Muscle of back (tissue), 13 donors: ENCODE results near the gene RIOK1. TPM values are rescaled to one million over a fixed set of nuclear protein-coding genes. Genes with fewer than 3 reads are reported as not detected.
"Not testable (repeated sequence)": the region's sequence is repeated elsewhere in the genome, so short reads cannot be mapped to it uniquely, and the experiment has no call there.

Experiments
- DNase-seq, 3 donors: peaks; one replicate each; pipeline versions ENCODE4 v3.0.0 to v3.0.0-alpha.2; 2013
- long read RNA-seq, 9 donors: transcript quantifications; one replicate each; lab custom pipeline, GENCODE V29; 2026
- polyA plus RNA-seq, 10 donors: library from polyadenylated mRNA; unstranded; fragments of 120-200 nt; gene quantifications; one replicate each; pipeline ENCODE4 v1.2.1, GENCODE V29; 2013; ENCODE audit not compliant: insufficient read length in 10 of 10

Gene RIOK1
- 10 to 100 TPM; 21.2 to 28.7 (median 25.8) TPM for polyA plus RNA-seq
- long read RNA-seq, donor 1, transcript RIOK1-202 (17 exons, 2,810 nt): major isoform, 6 of 11 reads
- long read RNA-seq, donor 1, partial matches to known transcripts: 5 of 11 reads
- long read RNA-seq, donor 1, other reads (novel, unspliced or antisense): 0 of 11 reads
- long read RNA-seq, donor 2, partial matches to known transcripts: 0 of 1 reads
- long read RNA-seq, donor 2, other reads (novel, unspliced or antisense): 0 of 1 reads
- long read RNA-seq, donor 3: 0 reads
- long read RNA-seq, donor 4, transcript RIOK1-202 (17 exons, 2,810 nt): major isoform, 7 of 7 reads
- long read RNA-seq, donor 4, partial matches to known transcripts: 0 of 7 reads
- long read RNA-seq, donor 4, other reads (novel, unspliced or antisense): 0 of 7 reads
- long read RNA-seq, donor 5, partial matches to known transcripts: 18 of 21 reads
- long read RNA-seq, donor 5, other reads (novel, unspliced or antisense): 0 of 21 reads
- long read RNA-seq, donor 6, transcript RIOK1-202 (17 exons, 2,810 nt): major isoform, 10 of 10 reads
- long read RNA-seq, donor 6, partial matches to known transcripts: 0 of 10 reads
- long read RNA-seq, donor 6, other reads (novel, unspliced or antisense): 0 of 10 reads
- long read RNA-seq, donor 7, partial matches to known transcripts: 0 of 3 reads
- long read RNA-seq, donor 7, other reads (novel, unspliced or antisense): 0 of 3 reads
- long read RNA-seq, donor 8, partial matches to known transcripts: 6 of 10 reads
- long read RNA-seq, donor 8, other reads (novel, unspliced or antisense): 0 of 10 reads
- long read RNA-seq, donor 9, partial matches to known transcripts: 0 of 1 reads
- long read RNA-seq, donor 9, other reads (novel, unspliced or antisense): 0 of 1 reads

- DNase-seq: peak; percentile 93 to 98 (median 96)
Measured at GRCh38 chr6:7389451-7390225, at the start of gene RIOK1, which contains the start of gene CAGE1. Gene RIOK1, plus strand, starts transcription at chr6:7389808. Its CDS starts 195 bp downstream, at chr6:7390003. Gene CAGE1, minus strand, starts transcription at chr6:7389742. Its CDS starts 2,569 bp downstream, at chr6:7387173.

GRCh38 chr6:7341271-7341670 is 48.3 kb upstream of the RIOK1 start:
- no peak for DNase-seq

GRCh38 chr6:7341989-7342742 is 47.4 kb upstream of the RIOK1 start:
- no peak for DNase-seq

GRCh38 chr6:7343546-7344475 is 45.8 kb upstream of the RIOK1 start:
- DNase-seq: no peak

GRCh38 chr6:7344773-7345450 is 44.7 kb upstream of the RIOK1 start:
- DNase-seq: not testable (repeated sequence)

GRCh38 chr6:7347551-7347997 is 42.0 kb upstream of the RIOK1 start:
- DNase-seq: not testable (repeated sequence)

DNA sequence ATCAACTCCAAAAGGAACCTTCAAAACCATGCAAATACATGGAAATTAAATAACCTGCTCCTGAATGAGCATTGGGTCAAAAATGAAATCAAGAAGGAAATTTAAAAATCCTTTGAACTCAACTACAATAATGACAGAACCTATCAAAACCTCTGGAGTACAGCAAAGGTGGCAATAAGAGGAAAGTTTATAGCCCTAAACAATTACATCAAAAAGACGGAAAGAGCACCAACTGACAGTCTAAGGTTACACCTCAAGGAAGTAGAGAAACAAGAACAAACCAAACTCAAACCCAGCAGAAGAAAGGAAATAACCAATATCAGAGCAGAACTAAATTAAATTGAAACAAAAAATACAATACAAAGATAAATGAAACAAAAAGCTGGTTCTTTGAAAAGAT is 39.0 kb upstream of the RIOK1 start:
- not testable (repeated sequence) for DNase-seq

DNA sequence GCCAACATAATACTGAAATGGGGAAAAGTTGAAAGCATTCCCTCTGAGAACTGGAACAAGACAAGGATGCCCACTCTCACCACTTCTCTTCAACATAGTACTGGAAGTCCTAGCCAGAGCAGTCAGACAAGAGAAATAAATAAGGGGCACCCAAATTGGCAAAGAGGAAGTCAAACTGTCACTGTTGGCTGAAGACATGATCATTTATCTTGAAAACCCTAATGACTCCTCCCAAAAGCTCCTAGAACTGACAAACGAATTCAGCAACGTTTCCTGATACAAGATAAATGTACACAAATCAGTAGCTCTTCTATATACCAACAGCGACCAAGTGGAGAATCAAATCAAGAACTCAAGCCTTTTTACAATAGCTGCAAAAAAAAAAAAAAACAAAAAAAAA is 37.7 kb upstream of the RIOK1 start:
- DNase-seq: not testable (repeated sequence)

GRCh38 chr6:7367408-7367807 is 22.2 kb upstream of the RIOK1 start:
- no peak for DNase-seq

- no peak for DNase-seq
Measured at GRCh38 chr6:7373739-7374138, 15.9 kb upstream of the RIOK1 start.

DNA sequence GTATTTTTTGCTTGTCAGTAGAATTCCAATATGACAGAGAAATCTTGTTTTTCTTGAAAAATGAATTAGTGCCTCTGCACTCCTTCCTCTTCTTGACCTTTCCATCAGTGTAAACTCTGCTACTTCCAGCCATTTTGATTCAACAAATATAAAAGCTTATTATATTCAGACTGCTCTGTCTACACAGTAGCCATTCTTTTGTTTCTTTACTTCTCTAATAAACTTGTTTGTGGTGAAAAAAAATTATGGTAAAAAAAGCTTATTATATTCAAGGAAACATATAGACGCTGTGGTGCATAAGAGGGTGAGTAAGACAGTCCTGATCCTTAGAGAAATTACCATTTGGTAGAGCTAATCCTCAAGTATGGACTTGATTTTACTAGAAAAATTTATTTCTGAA is 11.6 kb upstream of the RIOK1 start:
- DNase-seq: no peak

GRCh38 chr6:7378740-7379139 is 10.9 kb upstream of the RIOK1 start:
- no peak for DNase-seq

- no peak for DNase-seq
Measured at GRCh38 chr6:7381092-7381491, 8.5 kb upstream of the RIOK1 start.

GRCh38 chr6:7389162-7389450 is 502 bp upstream of the RIOK1 start:
- DNase-seq: no peak

GRCh38 chr6:7390226-7390878 is 744 bp downstream of the RIOK1 start:
- no peak for DNase-seq

DNA sequence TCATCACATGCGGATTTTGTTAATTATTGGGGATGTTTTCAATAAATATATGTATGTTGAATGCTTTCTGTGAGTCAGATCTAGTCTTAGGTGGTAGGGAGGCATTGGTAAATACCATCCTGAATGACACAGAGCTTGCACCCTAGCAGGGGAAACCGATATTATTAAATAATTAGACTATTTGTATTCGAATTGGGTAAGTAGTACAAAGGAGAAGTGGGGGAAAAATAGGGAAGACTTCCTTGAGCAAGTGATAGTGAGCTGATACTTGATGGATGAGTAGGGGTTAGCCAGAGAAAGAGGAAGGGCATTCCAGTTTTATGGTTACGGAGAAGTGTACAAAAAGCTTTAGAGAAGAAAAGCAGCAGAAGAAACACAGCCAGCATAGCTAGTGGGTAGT is 1.5 kb downstream of the RIOK1 start:
- no peak for DNase-seq

DNA sequence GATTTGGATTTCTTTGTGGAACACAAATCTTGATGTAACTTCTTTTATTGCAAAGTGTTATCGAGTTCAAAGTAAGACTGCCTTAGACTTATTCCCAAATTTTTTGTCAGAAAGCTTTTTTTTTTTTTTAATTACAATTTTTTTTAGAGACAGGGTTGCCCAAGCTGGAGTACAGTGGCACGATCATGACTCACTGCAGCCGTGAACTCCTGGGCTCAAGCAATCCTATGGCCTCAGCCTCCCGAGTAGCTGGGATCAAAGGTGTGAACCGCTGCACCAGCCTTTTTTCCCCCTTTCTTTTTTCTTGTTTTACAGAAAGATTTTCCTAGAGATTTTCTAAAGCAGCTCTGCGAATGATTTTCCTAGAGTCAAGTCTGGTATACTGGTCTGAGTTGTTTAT is 2.8 kb downstream of the RIOK1 start:
- no peak for DNase-seq

DNA sequence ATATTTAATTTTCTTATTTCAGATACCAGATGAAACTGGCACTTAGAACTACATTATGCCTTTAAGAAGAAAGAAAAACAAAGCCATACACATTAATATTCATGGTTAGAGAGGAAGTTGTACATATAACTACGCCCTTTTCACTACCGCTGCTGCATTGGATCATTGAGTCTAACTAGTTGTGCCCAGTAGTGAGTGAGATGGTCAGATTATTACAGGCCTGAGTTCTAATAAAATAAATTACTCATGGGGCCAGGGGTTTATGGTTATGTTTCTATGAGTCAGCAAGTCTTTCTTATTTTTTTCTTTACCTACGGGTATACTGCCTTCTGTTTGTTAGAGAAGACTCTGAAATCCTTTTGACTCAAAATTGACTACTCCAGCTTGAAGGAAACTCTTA is 11.5 kb downstream of the RIOK1 start:
- DNase-seq: no peak

- DNase-seq: no peak
Measured at GRCh38 chr6:7402716-7403115, 13.1 kb downstream of the RIOK1 start.
